ENCODE data around the gene BCAN. TPM values are rescaled to one million over a fixed set of nuclear protein-coding genes. Genes with fewer than 3 reads are reported as not detected.
A peak's percentile ranks its signal among the peaks of the same experiment; 100 is the strongest.

Gene BCAN
- total RNA-seq: under 1 TPM in 2 of 4 donors, not detected in 2; 0.23 to 0.29 TPM
- polyA plus RNA-seq: 0.20 TPM
- long read RNA-seq, donor 1: 0 reads
- long read RNA-seq, donor 2: 0 reads
- long read RNA-seq, donor 3, partial matches to known transcripts: 1 of 1 reads
- long read RNA-seq, donor 3, other reads (novel, unspliced or antisense): 0 of 1 reads
- long read RNA-seq, donor 4: 0 reads

GRCh38 chr1:156641761-156642264, at the start of gene BCAN:
BCAN (plus strand) TSS chr1:156642117; CDS start chr1:156646055, 3,938 bp downstream.
- H3K27ac ChIP-seq (ENCODE audit: low read length): no peak within 1 kb of the TSS
- intact Hi-C loops (cut with DNase I): no loop called here
- no peaks in the 10 kb centered on the region for H3K4me1 ChIP-seq (ENCODE audit: control insufficient read depth, insufficient read depth, low read length)
- ATAC-seq: peak; percentile 58 to 65
- no peaks in the 10 kb centered on the region for H3K27me3 ChIP-seq (ENCODE audit: control insufficient read depth, insufficient read depth)
- no peak for DNase-seq
- H3K4me3 ChIP-seq (ENCODE audit: low read length): peak within 1 kb of the TSS; percentile 56
- H3K9me3 ChIP-seq (ENCODE audit: control insufficient read depth, low read length): no peaks in the 10 kb centered on the region
- WGBS: under 1% methylated on average over 46 of the region's 46 CpGs

- Histone ChIP-seq H3K4me3 (ENCODE audit: low read length) (peak overlapping the region; percentile 74), H3K9me3 (ENCODE audit: control insufficient read depth, low read length) (no peaks in the 10 kb centered on the region), H3K4me1 (ENCODE audit: control insufficient read depth, insufficient read depth, low read length) (peaks cover 2% of the 10 kb centered on the region), H3K27me3 (ENCODE audit: control insufficient read depth, insufficient read depth) (no peaks in the 10 kb centered on the region), H3K27ac (ENCODE audit: low read length) (peak overlapping the region; percentile 65)
- no peak for ATAC-seq
- intact Hi-C loops (cut with DNase I): loop anchor here in 3 of 4 donors (5.0 to 10.0 kb wide), 3 partner anchors 108 to 135 kb away; no protein-coding TSS in a partner anchor
- WGBS: 53% methylated on average over 16 of the region's 16 CpGs
- DNase-seq: no peak
These were observed 49.6 kb upstream of the BCAN start for GRCh38 chr1:156592158-156592909.

GRCh38 chr1:156592910-156593660, 48.8 kb upstream of the BCAN start:
- Histone ChIP-seq H3K4me1 (ENCODE audit: control insufficient read depth, insufficient read depth, low read length) (peaks cover 2% of the 10 kb centered on the region), H3K9me3 (ENCODE audit: control insufficient read depth, low read length) (no peaks in the 10 kb centered on the region), H3K27me3 (ENCODE audit: control insufficient read depth, insufficient read depth) (no peaks in the 10 kb centered on the region), H3K27ac (ENCODE audit: low read length) (no peak overlapping the region), H3K4me3 (ENCODE audit: low read length) (no peak overlapping the region)
- 83% methylated on average over 8 of the region's 8 CpGs for WGBS
- ATAC-seq: no peak
- DNase-seq: no peak
- intact Hi-C loops (cut with DNase I): loop anchor here in 3 of 4 donors (5.0 to 10.0 kb wide), 3 partner anchors 108 to 136 kb away; no protein-coding TSS in a partner anchor

GRCh38 chr1:156593661-156593989, 48.3 kb upstream of the BCAN start:
- no peak for ATAC-seq
- no peaks in the 10 kb centered on the region for H3K9me3 ChIP-seq (ENCODE audit: control insufficient read depth, low read length)
- H3K4me3 ChIP-seq (ENCODE audit: low read length): no peak overlapping the region
- peaks cover 2% of the 10 kb centered on the region for H3K4me1 ChIP-seq (ENCODE audit: control insufficient read depth, insufficient read depth, low read length)
- DNase-seq: no peak
- WGBS: 85% methylated on average over 8 of the region's 8 CpGs
- no peaks in the 10 kb centered on the region for H3K27me3 ChIP-seq (ENCODE audit: control insufficient read depth, insufficient read depth)
- H3K27ac ChIP-seq (ENCODE audit: low read length): no peak overlapping the region
- intact Hi-C loops (cut with DNase I): loop anchor here in 3 of 4 donors (5.0 to 10.0 kb wide), 3 partner anchors 109 to 136 kb away; no protein-coding TSS in a partner anchor

- Histone ChIP-seq H3K4me1 (ENCODE audit: control insufficient read depth, insufficient read depth, low read length) (peaks cover 2% of the 10 kb centered on the region), H3K9me3 (ENCODE audit: control insufficient read depth, low read length) (no peaks in the 10 kb centered on the region), H3K27ac (ENCODE audit: low read length) (no peak overlapping the region), H3K27me3 (ENCODE audit: control insufficient read depth, insufficient read depth) (no peaks in the 10 kb centered on the region), H3K4me3 (ENCODE audit: low read length) (no peak overlapping the region)
- intact Hi-C loops (cut with DNase I): loop anchor here in 3 of 4 donors (5.0 to 10.0 kb wide), 3 partner anchors 109 to 137 kb away; no protein-coding TSS in a partner anchor
- no peak for ATAC-seq
- DNase-seq: no peak
- 78% methylated on average over 3 of the region's 3 CpGs for WGBS
These were observed 47.7 kb upstream of the BCAN start for GRCh38 chr1:156594190-156594589.

GRCh38 chr1:156595016-156595415, 46.9 kb upstream of the BCAN start:
- ATAC-seq (no peak), DNase-seq (no peak)
- WGBS: 86% methylated on average over 2 of the region's 2 CpGs
- Histone ChIP-seq H3K4me3 (ENCODE audit: low read length) (no peak overlapping the region), H3K27ac (ENCODE audit: low read length) (no peak overlapping the region), H3K27me3 (ENCODE audit: control insufficient read depth, insufficient read depth) (no peaks in the 10 kb centered on the region), H3K9me3 (ENCODE audit: control insufficient read depth, low read length) (no peaks in the 10 kb centered on the region), H3K4me1 (ENCODE audit: control insufficient read depth, insufficient read depth, low read length) (peaks cover 2% of the 10 kb centered on the region)
- intact Hi-C loops (cut with DNase I): loop anchor here in 2 of 4 donors (10.0 kb wide), 2 partner anchors 110 to 120 kb away; no protein-coding TSS in a partner anchor

GRCh38 chr1:156596426-156596825, 45.5 kb upstream of the BCAN start:
- Histone ChIP-seq H3K27me3 (ENCODE audit: control insufficient read depth, insufficient read depth) (no peaks in the 10 kb centered on the region), H3K9me3 (ENCODE audit: control insufficient read depth, low read length) (no peaks in the 10 kb centered on the region), H3K4me1 (ENCODE audit: control insufficient read depth, insufficient read depth, low read length) (peaks cover 2% of the 10 kb centered on the region), H3K27ac (ENCODE audit: low read length) (no peak overlapping the region), H3K4me3 (ENCODE audit: low read length) (no peak overlapping the region)
- intact Hi-C loops (cut with DNase I): loop anchor here in 2 of 4 donors (10.0 kb wide), 2 partner anchors 112 to 122 kb away; no protein-coding TSS in a partner anchor
- 88% methylated on average over 3 of the region's 3 CpGs for WGBS
- DNase-seq: no peak
- ATAC-seq: no peak

GRCh38 chr1:156598125-156598524, 43.8 kb upstream of the BCAN start:
- Histone ChIP-seq H3K4me3 (ENCODE audit: low read length) (no peak overlapping the region), H3K27me3 (ENCODE audit: control insufficient read depth, insufficient read depth) (no peaks in the 10 kb centered on the region), H3K9me3 (ENCODE audit: control insufficient read depth, low read length) (no peaks in the 10 kb centered on the region), H3K4me1 (ENCODE audit: control insufficient read depth, insufficient read depth, low read length) (peaks cover 4% of the 10 kb centered on the region), H3K27ac (ENCODE audit: low read length) (no peak overlapping the region)
- WGBS: 93% methylated on average over 5 of the region's 5 CpGs
- DNase-seq (no peak), ATAC-seq (no peak)
- intact Hi-C loops (cut with DNase I): loop anchor here in 2 of 4 donors (10.0 kb wide), 2 partner anchors 113 to 123 kb away; no protein-coding TSS in a partner anchor

GRCh38 chr1:156598731-156599432, 43.0 kb upstream of the BCAN start:
- WGBS: 91% methylated on average over 4 of the region's 4 CpGs
- H3K27me3 ChIP-seq (ENCODE audit: control insufficient read depth, insufficient read depth): no peaks in the 10 kb centered on the region
- H3K27ac ChIP-seq (ENCODE audit: low read length): no peak overlapping the region
- intact Hi-C loops (cut with DNase I): loop anchor here in 2 of 4 donors (10.0 kb wide), 2 partner anchors 114 to 124 kb away; no protein-coding TSS in a partner anchor
- no peak for ATAC-seq
- H3K4me1 ChIP-seq (ENCODE audit: control insufficient read depth, insufficient read depth, low read length): peaks cover 4% of the 10 kb centered on the region
- no peaks in the 10 kb centered on the region for H3K9me3 ChIP-seq (ENCODE audit: control insufficient read depth, low read length)
- DNase-seq: no peak
- no peak overlapping the region for H3K4me3 ChIP-seq (ENCODE audit: low read length)

- DNase-seq (no peak), ATAC-seq (no peak)
- no peak overlapping the region for H3K4me3 ChIP-seq (ENCODE audit: low read length)
- peaks cover 4% of the 10 kb centered on the region for H3K4me1 ChIP-seq (ENCODE audit: control insufficient read depth, insufficient read depth, low read length)
- WGBS: 78% methylated on average over 3 of the region's 3 CpGs
- intact Hi-C loops (cut with DNase I): loop anchor here in 3 of 4 donors (10.0 kb wide), 3 partner anchors 115 to 215 kb away; no protein-coding TSS in a partner anchor
- H3K27ac ChIP-seq (ENCODE audit: low read length): no peak overlapping the region
- H3K27me3 ChIP-seq (ENCODE audit: control insufficient read depth, insufficient read depth): no peaks in the 10 kb centered on the region
- H3K9me3 ChIP-seq (ENCODE audit: control insufficient read depth, low read length): no peaks in the 10 kb centered on the region
These were observed 42.1 kb upstream of the BCAN start for GRCh38 chr1:156599811-156600210.
